Kidney tubule cell (primary cell): ENCODE measurements around the gene CISH.

Experiments
- DNase-seq: peaks from one replicate; pipeline ENCODE4 v3.0.0-alpha.2; 2018; ENCODE audit warnings: low spot score

The CISH gene

DNA sequence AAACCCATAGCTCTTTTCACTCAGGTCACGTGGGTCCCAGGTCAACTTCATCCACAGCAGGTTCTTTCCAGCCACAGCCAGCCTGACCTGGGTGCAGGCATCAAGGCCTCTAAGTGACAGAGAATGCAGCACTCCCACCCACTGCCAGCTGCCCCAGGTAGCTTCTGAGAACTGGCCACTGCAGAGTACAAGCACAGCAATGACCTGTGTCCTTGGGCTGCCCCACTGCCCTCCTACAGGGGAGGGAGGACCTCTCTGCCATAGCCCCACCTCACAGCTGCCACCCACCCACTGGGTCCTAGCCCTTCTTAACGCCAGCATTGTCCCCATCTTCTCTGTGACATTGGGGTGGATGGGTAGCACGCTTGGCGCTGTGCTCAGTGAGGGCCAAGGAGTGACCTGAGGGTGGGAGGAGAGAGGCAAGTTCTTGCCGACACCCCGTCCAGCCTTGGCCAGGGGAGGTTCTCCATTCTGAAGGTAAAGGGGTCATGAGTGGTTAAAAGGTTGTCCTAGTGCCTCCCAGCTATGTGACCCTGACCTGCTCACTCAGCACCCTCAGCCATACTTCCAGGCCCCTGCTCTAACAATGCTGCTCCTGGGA, 12.4 kb downstream of the CISH start:
- DNase-seq, result no peak

DNA sequence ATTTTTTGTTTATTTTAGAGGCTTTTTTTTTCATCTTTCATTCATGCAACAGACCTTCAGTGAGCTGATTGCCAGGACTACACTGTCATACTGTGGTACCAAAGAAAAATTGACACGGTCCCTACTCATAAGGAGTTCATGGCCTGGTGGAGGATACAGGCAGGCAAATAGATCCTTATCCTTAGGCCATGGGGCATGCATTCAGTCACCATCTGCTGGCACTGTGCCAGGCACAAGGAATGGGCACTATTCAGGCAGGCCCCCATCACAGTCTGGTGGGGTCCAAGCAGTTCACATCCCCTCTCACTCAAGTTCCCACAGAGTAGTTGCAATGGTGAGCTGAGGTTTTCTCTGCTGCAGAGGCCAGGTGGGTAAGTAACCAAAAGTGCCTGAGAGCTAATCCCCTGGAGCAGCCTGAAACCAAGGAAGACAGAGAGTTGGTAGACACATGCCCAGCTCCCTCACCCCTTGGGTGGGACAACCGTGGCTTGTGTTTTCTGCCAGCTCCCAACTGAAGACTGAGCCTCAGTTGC, 17.3 kb downstream of the CISH start:
- DNase-seq, result no peak

DNA sequence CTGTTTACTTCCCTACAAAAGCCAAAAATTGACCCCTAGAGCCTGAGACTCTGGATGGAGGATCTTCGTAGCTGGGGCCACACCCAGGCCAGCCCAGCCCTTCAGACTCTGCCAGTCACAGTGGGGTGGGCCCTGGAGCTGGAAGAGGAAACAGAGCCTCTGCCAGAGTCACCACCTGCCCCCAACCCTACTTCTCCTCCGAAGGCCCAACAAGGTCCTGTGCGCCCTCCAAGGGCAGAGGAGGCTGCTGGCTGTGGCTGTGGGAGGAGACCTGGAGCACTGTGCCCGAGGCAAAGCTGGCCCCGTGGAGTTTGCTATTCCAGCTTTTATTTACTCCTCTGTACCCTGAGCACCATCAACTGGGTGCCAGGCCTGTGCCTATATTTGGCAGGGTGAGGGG, 19.0 kb downstream of the CISH start:
- no peak for DNase-seq

DNA sequence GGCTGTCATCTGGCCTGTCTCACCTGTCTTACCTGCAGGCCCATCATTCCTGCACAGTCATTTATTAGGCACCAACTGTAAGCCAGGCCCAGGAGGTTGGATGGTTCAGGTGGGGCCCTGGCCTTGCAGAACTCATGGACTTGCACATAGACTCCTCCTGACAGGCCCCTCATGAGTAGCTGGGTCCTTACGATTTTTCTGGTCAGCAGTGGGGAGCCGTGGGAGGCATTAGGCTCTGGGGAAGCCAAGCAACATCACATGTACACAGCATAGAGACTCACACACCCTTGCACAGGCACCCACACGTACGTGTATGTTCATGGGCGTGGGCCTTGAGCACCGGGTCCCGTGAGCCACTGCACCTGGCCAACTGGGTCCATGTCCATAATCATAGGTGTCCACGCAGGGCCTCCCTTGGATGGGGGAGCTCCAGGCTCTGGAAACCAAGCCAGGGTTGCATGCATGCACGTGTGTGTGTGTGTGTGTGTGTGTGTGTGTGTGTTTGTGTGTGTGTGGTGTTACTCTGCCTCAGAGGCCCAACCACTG, 20.3 kb downstream of the CISH start:
- DNase-seq, result no peak

DNA sequence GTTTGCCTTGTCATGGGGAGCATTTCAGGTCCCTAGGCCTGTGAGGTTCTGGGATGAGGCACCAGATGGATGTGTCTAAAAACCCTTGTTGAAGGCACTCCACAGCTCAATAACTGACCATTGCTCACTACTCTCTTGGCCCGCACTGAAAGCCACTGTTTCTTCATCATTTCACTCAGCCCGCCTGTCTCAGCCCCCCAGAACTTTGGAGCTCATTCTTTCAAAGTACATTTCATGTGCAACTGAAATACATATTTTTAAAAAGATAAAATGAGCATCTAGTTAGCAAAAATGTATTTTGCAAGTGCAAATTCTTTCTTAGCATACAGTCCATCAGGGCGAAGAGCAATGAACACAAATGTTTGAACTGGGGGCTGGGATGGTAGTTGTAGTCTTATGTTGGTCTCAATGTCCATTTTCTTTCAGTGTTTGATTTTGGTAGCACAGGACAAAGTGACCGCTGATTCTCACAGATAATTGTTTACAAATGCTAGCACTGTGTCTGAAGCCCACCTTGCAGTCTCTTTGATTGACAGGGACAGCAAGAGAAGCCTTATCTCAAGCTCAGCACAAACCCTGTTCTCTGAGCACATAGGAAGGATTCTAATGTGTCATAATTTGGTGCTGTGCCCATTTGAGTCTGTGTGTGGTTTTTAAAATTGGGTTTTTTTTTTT, 22.7 kb downstream of the CISH start:
- DNase-seq, result no peak

DNA sequence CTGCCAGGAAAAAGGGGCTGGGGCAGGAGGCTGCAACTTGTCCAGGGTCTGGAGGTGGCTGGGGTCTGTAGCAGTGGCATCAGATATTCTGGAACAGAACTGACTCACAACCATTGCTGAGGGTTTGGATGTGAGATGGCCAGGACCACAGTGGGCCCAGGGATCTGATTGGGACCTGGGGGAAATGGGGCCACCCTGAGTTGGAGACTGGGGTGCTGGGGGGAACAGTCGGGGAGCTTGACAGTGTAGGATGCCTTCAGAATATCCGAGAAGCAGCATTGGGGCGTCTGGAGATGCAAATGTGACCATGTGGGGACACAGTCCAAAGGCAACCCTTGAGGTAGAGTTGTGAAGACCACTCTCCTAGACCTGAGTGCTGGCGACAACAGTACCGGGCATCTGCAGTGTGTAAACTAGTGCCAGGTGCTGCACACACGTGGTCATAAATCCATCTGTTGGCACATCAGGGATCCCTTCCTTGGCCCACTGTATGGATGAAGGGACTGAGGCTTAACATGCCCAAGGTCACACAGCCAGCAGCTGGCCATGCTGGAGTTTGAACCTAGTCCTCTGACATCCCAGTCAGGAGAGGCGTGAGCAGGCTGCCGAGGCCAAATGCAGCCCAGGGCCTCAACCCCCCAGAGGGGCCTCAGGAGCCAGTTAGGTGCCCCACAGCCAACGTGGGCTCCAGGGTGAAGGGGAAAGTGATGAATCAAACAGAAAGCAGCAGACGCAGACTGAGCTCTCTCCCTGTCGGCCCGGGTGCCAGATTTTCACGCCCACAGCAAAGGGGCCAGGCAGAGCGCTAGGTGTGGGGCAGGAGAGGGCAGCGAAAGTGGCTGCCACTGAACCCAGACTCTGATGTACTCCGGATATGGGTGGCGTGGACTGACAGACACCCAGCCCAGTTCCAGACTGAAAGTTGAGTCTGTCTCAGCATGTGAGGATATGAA, 23.5 kb downstream of the CISH start:
- no peak for DNase-seq

DNA sequence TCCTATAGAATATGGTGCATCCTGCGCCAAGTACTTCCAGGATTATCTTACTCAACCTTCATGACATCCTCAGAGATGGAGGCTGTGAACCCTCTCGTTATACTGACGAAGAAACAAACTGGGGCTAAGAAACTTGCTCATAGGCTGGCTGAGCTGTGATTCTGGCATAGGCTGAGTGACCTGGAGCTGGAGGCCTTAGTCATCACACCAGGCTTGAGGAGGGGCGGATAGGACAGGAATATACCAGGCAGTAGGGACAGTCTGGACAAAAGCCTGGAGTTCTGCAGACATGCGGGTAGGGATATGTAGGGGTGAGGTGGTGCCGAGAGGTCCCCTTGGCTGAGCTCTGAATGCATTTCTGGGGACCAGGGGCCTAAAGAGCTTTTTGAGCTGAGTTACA, 24.2 kb downstream of the CISH start:
- no peak for DNase-seq

DNA sequence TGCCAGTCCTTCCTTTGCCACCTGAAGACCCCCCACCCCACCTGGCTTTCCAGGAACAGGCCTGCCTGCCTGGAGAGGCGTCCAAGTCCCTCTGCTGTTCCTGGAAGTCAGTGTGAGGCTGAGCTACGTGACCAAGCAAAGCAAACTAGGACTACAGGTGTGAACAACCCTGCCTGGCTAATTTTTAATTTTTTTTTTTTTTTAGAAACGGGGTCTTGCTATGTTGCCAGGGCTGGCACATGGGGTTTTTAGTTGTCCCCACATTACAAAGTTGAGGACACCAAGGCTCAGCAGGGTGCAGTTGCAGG, 24.9 kb downstream of the CISH start:
- DNase-seq, result no peak

DNA sequence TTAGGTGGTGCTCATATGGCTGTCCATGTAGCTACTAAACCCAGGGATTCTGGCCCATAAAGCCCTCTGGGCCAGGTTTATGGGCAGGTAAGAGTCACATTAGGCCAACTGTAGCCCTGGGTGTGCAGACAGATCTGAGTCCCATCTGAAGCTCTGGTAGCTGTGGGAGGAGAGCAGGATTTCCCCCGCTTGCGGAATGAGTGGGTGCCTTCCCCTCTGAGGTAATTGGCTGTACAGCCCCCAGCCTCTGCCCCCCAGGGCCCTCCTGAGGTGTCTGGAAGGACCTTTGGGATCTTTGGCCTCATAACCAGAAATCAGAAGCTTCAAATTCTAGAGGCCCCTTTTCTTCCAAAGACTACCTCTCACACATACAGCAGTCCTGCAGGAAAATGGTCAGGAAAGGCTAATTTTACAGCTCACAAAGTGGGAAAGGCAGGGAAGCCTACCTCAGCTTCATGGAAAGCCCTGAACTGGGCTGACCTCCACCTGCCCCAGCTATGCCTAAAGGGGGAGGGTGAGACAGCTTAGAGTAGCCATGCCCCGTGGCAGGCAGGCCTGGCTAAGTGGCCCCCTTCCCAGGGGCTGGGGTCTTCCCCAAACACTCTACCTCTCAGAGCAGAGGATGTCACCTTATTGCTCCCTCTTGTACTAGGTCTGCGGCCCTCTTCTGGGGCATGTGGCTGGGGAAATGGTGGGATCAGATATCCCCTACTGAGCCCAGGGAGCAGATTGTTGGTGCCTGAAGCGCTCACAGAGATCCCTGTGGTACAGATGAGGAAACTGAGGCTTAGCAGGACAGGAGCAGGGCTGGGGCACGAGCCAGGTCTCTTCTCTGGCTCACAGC, 25.4 kb downstream of the CISH start:
- no peak for DNase-seq

DNA sequence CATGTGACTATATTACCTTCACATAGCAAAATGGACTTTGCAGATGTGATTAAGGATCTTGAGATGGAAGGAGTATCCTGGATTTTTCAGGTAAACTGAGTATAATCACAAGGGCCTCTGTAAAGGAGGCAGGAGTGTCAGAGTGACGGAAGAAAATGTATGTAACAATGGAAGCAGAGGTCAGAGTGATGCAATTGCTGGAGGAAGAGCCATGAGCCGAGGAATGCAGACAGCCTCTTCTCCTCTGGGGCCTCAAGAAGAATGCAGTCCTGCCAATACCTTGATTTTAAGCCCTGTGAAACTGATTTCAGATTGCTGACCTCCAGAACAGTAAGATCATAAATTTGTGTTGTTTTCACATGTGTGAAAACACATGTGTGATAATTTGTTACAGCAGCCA, 27.2 kb downstream of the CISH start:
- no peak for DNase-seq

DNA sequence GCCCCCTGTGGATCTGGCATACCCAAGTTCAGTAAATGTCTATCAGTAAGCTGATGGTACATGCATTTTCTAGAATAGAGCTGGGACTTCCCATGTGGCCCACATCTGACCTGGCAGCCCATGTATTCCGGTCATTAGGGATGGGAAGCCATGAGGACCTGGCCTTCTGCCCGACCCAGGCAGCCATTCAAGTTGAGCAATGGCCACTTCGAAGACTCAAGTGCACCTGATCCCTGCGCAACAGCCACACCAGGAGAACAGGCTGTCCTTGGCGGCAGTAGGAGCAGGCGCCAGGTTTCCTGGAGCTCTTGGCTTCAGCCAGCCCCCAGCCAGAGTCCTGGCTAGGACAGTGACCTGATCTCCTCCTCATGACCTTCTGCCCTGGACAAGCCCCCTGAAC, 27.7 kb downstream of the CISH start:
- no peak for DNase-seq

DNA sequence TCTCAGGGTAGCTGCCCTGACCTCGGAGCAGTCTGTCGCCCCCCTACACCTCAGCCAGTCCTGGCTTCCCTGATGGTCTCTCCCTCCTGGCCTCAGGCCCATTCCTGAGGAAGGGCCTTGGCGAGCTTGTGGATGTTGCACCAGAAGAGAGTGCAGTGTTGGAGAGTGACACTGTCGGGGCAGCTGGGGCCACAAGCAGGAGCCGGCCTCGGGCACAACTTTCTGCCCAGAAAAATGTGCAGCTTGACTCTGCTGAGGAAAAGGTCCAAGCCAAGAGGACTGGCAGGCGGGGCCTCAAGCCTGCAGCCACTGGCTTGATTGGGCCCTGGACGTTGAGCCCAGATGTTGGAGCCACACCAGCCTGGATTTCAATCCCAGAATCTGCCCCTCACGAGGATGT, 29.5 kb downstream of the CISH start:
- DNase-seq, result no peak

DNA sequence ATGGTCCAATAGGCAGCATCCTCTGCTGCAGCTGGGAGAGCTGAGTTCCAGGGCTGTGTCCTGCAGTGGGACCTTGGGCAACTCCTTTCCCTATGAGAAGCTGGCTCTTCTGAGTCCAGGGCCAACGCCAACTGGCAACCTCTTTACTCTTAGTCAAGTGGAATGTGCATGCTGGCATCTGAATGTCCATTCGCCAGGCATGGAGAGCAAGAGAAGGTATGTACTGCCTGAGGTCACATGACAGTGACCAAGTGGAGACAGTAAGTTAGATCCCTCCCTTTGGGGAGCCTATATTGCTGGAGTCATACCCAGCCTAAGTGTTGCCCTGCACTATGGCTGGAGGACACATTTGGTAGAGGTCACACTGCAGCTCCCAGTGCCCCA, 30.1 kb downstream of the CISH start:
- DNase-seq, result no peak

DNA sequence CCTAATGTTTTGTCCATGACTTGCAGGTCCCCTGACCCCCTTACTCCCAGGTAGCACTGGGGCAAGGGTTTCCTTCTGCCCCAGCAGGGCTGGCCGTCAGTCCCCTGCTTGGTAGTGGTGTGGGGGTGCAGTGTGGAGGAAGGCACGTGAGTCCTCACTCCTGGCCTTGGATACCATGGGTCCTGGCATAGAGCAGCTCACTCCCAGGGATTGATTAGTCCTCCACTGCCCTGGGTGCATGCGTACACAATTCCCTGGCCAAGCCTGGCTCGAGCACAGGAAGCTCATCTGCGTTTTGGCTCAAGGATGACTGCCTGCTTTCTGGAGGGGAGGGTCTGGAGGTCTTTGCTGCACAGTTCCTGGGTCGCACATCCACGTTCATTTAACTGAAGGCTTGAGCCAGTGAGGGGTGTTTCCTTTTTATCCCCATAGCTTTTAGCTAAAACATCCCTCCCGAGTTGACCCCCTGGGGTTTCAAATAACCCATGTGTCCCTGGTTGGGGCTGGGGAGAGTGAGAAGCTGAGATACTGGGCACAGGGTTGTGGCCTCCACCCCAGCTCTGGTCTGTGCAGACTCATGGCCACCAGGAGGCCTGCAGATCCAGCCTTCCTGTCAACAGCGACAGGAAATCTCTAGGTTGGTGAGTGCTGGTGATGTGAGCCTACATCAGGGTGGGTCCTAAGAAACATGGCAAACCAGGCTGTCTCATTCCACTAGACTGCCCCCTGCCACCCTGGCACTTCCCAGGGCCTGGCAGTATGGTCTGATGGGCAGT, 30.7 kb downstream of the CISH start:
- DNase-seq, result no peak

DNA sequence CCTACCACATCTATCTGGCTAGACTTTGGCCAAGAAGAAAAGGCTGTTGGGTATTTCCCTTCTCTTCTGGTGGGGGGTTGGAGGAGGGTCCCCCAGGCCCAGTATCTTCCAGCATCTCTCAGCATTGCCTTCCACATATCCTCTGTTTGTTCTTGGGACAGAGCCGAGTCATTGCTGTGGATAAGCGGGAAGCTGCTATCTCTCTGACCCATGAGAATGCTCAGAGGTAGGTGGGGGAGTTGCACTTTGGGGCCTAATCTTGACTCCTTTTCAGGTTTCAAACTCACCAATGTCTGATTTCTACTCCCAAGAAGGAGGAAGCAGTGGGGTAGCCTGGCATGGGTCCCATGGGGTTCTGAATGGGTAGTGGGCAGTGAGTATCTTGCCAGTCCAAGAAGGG, 34.2 kb downstream of the CISH start:
- no peak for DNase-seq

DNA sequence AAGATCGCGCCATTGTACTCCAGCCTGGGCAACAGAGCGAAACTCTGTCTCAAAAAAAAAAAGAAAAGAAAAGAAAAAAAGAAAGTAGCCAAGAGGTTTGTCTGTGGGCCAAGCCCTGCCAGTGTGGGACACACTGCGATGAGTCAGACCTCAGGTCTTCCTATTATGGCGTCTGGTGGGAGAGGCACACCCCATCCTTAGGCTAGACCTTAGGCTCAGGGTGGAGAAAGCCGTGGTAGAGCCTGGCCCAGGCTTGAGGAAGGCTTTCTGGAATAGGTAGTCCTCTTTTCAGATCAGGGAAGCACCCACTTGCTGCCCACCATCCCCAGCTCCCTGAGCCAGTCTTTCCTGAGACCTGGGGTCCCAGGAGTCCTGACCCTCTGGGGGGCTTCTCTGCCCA, 36.2 kb downstream of the CISH start:
- DNase-seq, result peak; percentile 25

DNA sequence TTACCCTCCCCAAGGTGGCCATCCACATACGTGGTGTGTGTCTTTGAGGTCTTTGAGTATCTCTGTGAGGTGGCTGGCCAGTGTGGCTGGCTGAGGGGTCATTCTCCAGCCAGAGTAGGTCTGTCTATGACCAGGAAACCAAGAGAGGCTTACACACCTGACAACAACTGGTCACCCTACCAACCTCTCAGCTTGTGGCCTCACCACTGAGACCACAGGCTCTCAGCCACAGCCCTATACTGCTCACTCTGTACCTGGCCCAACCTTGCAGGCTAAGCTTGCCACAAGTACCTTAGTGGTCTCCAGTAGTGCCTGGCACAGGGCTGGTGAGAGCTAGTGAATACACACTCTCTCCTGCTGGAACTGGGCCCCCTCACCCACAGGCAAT, 37.1 kb downstream of the CISH start:
- no peak for DNase-seq

DNA sequence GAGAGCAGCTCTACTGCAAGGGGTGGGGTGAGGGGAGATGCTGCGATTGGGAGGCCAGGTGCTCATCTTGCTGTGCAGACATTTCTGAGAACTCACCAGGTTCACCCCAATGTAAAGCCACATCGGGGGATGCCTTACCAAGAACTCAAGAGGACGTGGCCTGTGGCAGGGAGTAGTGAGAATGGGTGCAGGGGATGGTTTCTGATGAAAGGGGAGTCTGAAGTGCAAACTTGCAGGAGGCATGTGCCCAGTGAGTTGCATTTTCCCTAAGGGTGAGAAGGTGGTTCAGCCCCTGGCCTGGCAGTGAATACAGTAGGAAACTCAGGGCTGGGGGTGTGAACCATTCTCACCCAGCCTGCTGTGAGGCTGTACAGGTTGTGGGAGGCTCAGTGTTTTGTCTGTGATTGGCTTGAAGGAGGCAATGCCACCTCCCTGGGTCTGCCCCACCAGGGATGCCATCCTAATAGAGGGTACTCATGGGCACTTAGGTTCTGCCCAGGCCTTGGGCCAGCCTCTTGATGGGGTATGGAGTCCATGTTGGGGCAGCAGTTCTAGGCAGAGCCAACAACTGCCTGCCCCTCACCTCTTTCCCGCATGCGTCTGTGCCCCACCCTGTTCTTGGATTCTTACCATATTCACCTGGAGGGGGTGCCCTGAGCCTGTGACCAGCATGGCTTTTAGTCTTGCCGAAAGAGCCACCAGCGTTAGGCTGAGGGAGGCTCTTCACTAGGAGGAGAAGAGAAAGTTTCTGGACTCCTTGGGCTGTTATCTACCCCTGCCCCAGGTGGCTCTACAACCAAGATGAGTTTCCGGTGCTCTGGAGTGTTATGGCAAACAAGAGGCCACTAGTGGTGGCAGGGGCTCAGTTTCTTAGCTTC, 37.8 kb downstream of the CISH start:
- DNase-seq, result no peak

DNA sequence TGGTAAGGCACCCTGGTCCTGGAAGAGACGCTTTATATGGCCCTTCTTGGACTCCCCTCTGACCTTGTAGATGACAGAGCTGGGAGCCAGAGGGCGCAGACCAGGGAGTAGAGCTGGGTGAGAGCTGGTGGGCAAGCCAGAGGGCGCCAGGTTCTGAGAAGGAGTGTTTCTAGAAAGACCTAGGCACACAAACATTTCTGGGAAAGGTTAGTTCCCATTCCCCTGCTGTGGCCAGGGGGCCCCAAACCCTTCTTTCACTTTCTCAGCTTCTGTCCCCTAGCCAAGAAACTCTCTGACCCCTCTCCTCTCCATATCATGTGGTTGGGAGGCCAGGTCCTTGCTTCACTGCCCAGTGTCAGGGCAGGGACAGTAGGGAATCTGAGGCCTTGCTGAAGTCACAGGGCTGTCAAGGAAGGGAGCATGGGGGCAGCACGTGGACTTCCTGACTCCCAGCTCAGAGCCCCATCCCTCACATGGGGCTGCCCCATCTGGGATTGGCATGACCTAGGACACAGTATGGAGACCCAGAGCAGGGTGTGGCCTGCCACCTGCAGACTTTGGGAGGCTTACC, 38.7 kb downstream of the CISH start:
- DNase-seq, result no peak

DNA sequence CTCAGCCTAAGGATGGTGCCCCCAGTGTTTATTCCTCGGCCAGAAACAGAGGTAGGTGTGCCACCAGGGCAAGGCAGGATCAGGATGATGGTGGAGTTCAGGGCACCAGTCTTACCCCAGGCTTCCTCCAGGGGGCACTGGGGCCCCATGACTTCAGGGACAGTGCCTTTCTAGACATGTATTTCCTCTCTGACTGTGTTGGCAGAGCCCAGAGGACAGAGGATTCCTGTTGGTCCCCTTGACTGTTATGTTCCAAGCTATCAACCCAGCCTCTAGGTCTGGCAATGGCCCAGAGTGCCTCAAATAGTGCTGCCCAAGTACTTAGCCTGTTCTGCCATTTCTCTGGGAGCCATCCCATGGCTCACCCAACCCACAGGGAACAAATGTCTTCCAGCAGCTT, 39.4 kb downstream of the CISH start:
- DNase-seq, result peak; percentile 75
